CD14-positive monocyte (primary cell): Measurements from ENCODE around the gene SPINT3. TPM values are rescaled to one million over a fixed set of nuclear protein-coding genes. Genes with fewer than 3 reads are reported as not detected.

Source experiments
- DNase-seq, 3 donors: peaks; one replicate each; pipeline ENCODE4 v3.0.0-alpha.2; 2011 to 2022
- H2AFZ ChIP-seq: 2 replicates; pipeline ENCODE4 v1.6.0; 2012; ENCODE audit warnings: mild to moderate bottlenecking, low read depth, low read length, inconsistent platforms; ENCODE audit not compliant: insufficient read depth, poor library complexity, severe bottlenecking
- H3K27ac ChIP-seq, 2 donors: 1 replicate in 1 of 2; 2 replicates in 1 of 2; pipeline ENCODE4 v1.5.1; 2012 to 2013; ENCODE audit warnings: low read length in 2 of 2, control low read depth in 1 of 2, inconsistent platforms in 1 of 2, low read depth in 1 of 2, mild to moderate bottlenecking in 1 of 2
- H3K27me3 ChIP-seq, 2 donors: one replicate each; pipeline versions ENCODE4 v1.6.0 to v1.6.1; 2011 to 2013; ENCODE audit warnings: low read length in 2 of 2; ENCODE audit not compliant: control insufficient read depth in 2 of 2, insufficient read depth in 2 of 2
- H3K36me3 ChIP-seq, 2 donors: replicated peaks in 1 of 2; 1 replicate in 1 of 2; 2 replicates in 1 of 2; pipeline versions ENCODE4 v1.5.1 to v1.6.1; 2012 to 2013; ENCODE audit warnings: low read length in 2 of 2, control low read depth in 1 of 2, inconsistent platforms in 1 of 2, mild to moderate bottlenecking in 1 of 2; ENCODE audit not compliant: insufficient read depth in 2 of 2, control insufficient read depth in 1 of 2
- H3K4me1 ChIP-seq, 2 donors: 1 replicate in 1 of 2; 2 replicates in 1 of 2; pipeline versions ENCODE4 v1.5.1 to v1.6.1; 2012 to 2013; ENCODE audit warnings: low read length in 2 of 2, control low read depth in 1 of 2, inconsistent platforms in 1 of 2, mild to moderate bottlenecking in 1 of 2, moderate library complexity in 1 of 2; ENCODE audit not compliant: insufficient read depth in 2 of 2, control insufficient read depth in 1 of 2
- H3K4me2 ChIP-seq: replicated peaks from 2 replicates; pipeline ENCODE3; 2012; ENCODE audit warnings: low read length, moderate library complexity, mild to moderate bottlenecking; ENCODE audit not compliant: poor library complexity, severe bottlenecking; ENCODE audit errors: extremely low read depth
- H3K4me3 ChIP-seq, 3 experiments: fragments of 200-600 bp in 1 of 3; sonication (generic) in 1 of 3; replicated peaks in 1 of 3; 1 replicate in 2 of 3; 2 replicates in 1 of 3; pipeline ENCODE4 v1.5.1; 2011 to 2013; ENCODE audit warnings: low read length in 3 of 3, mild to moderate bottlenecking in 3 of 3, control low read depth in 2 of 3, low read depth in 2 of 3, inconsistent platforms in 1 of 3, moderate library complexity in 1 of 3
- H3K79me2 ChIP-seq: 2 replicates; pipeline ENCODE4 v1.6.0; 2012; ENCODE audit warnings: mild to moderate bottlenecking, control low read depth, inconsistent platforms, low read length, moderate library complexity; ENCODE audit not compliant: insufficient read depth
- H3K9ac ChIP-seq: 2 replicates; pipeline ENCODE4 v1.6.0; 2017; ENCODE audit warnings: low read length, mild to moderate bottlenecking; ENCODE audit not compliant: insufficient read depth, poor library complexity, severe bottlenecking
- H3K9me3 ChIP-seq, 2 donors: replicated peaks in 1 of 2; 1 replicate in 1 of 2; 2 replicates in 1 of 2; pipeline versions ENCODE4 v1.5.1 to v1.6.1; 2012 to 2013; ENCODE audit warnings: low read length in 2 of 2, control low read depth in 1 of 2; ENCODE audit not compliant: control insufficient read depth in 1 of 2, insufficient read depth in 1 of 2
- H4K20me1 ChIP-seq: 2 replicates; pipeline ENCODE4 v1.6.0; 2012; ENCODE audit warnings: mild to moderate bottlenecking, low read length, control low read depth, moderate library complexity; ENCODE audit not compliant: insufficient read depth
- H3K27ac Mint-ChIP-seq, 7 donors: one replicate each; pipeline ENCODE4 v1.8.0; 2020; ENCODE audit warnings: mild to moderate bottlenecking in 7 of 7, mixed read lengths in 7 of 7, moderate library complexity in 6 of 7, inconsistent platforms in 2 of 7
- H3K27me3 Mint-ChIP-seq, 3 donors: one replicate each; pipeline ENCODE4 v1.8.0; 2021 to 2022; ENCODE audit warnings: low read depth in 3 of 3, mild to moderate bottlenecking in 3 of 3, mixed read lengths in 3 of 3, moderate library complexity in 3 of 3, inconsistent platforms in 1 of 3
- H3K36me3 Mint-ChIP-seq, 2 donors: one replicate each; pipeline ENCODE4 v1.8.0; 2020; ENCODE audit warnings: mixed read lengths in 2 of 2, inconsistent platforms in 1 of 2, mild to moderate bottlenecking in 1 of 2
- H3K4me1 Mint-ChIP-seq: one replicate; pipeline ENCODE4 v1.8.0; 2020; ENCODE audit warnings: mild to moderate bottlenecking, mixed read lengths
- H3K4me3 Mint-ChIP-seq, 2 donors: one replicate each; pipeline ENCODE4 v1.8.0; 2020; ENCODE audit warnings: mild to moderate bottlenecking in 2 of 2, mixed read lengths in 2 of 2, moderate library complexity in 1 of 2
- H3K9me3 Mint-ChIP-seq, 7 donors: one replicate each; pipeline ENCODE4 v1.8.0; 2020 to 2022; ENCODE audit warnings: mixed read lengths in 7 of 7, mild to moderate bottlenecking in 6 of 7, moderate library complexity in 6 of 7, inconsistent platforms in 2 of 7
- WGBS: methylation state at CpG from one replicate; pipeline ENCODE4 v1.1.5; 2013; ENCODE audit warnings: missing lambda C conversion rate; ENCODE audit not compliant: insufficient coverage; 5-methylcytosine and 5-hydroxymethylcytosine counted together
- intact Hi-C, 2 donors: fragments of 100-400 bp; cut with micrococcal nuclease; formaldehyde crosslinking; loops; one replicate each; pipeline versions ENCODE4 v1.15.0 to v1.15.1; 2023
- polyA plus RNA-seq, 3 donors: library from polyadenylated mRNA; depleted of rRNA in 1 of 3; unstranded in 2 of 3; stranded (reverse) in 1 of 3; fragments of 300-500 nt in 2 of 3; fragments of >200 nt in 1 of 3; fragmentation: Illumina TruSeq in 2 of 3; gene quantifications; 1 replicate in 2 of 3; 2 replicates in 1 of 3; pipeline ENCODE4 v1.2.3, GENCODE V29; 2012 to 2021
- TF ChIP-seq, protein P1 (sequence below): fragments of 200-600 bp; IDR thresholded peaks from one replicate; pipeline ENCODE4 v1.8.0; 2022; ENCODE audit warnings: antibody characterized with exemption, mild to moderate bottlenecking

The SPINT3 gene
- polyA plus RNA-seq, 3 donors, result not detected

DNA sequence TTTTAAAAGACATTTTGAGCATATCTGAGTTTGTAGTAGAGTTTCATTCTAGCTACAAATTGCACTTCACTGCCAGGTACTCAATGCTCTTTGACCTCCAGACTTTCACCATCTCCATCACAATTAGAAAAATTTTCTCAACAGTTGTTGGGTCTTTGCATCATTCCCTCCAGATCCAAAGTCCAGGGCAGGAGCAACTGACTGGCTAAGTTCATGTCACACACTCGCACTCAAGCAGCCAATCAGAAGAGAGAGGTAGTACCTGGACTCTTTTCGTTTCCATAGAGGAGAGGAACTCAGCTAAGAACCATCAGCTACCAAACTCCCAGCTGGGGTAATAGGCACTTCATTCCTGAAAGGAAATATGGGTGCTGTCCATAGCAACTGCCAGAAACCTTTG, 9.0 kb downstream of the SPINT3 start:
- peaks cover 7 to 13% of the 10 kb centered on the region in 2 donors for H3K27me3 ChIP-seq
- peaks cover 8 to 30% (median 17%) of the 10 kb centered on the region in 3 donors for H3K27me3 Mint-ChIP-seq
- no peak for DNase-seq
- no peak overlapping the region for H2AFZ ChIP-seq
- no peak overlapping the region for H3K27ac Mint-ChIP-seq
- no peaks in the 10 kb centered on the region for H3K79me2 ChIP-seq
- H3K4me1 Mint-ChIP-seq, result no peaks in the 10 kb centered on the region
- H3K4me3 Mint-ChIP-seq, result no peak overlapping the region
- H3K36me3 ChIP-seq, result no peaks in the 10 kb centered on the region
- H3K4me3 ChIP-seq, result no peak overlapping the region
- no peak overlapping the region for H3K27ac ChIP-seq
- TF ChIP-seq, protein P1, sequence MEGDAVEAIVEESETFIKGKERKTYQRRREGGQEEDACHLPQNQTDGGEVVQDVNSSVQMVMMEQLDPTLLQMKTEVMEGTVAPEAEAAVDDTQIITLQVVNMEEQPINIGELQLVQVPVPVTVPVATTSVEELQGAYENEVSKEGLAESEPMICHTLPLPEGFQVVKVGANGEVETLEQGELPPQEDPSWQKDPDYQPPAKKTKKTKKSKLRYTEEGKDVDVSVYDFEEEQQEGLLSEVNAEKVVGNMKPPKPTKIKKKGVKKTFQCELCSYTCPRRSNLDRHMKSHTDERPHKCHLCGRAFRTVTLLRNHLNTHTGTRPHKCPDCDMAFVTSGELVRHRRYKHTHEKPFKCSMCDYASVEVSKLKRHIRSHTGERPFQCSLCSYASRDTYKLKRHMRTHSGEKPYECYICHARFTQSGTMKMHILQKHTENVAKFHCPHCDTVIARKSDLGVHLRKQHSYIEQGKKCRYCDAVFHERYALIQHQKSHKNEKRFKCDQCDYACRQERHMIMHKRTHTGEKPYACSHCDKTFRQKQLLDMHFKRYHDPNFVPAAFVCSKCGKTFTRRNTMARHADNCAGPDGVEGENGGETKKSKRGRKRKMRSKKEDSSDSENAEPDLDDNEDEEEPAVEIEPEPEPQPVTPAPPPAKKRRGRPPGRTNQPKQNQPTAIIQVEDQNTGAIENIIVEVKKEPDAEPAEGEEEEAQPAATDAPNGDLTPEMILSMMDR, result no peak
- intact Hi-C loops, result no loop called here
- no peaks in the 10 kb centered on the region for H3K36me3 Mint-ChIP-seq
- H3K4me1 ChIP-seq, result no peaks in the 10 kb centered on the region
- H3K9me3 Mint-ChIP-seq, result no peaks in the 10 kb centered on the region
- no CpG with 5 or more reads among the region's 2 CpGs for WGBS
- H3K9me3 ChIP-seq, result no peaks in the 10 kb centered on the region
- no peak overlapping the region for H3K4me2 ChIP-seq
- no peaks in the 10 kb centered on the region for H4K20me1 ChIP-seq
- H3K9ac ChIP-seq, result no peak overlapping the region

DNA sequence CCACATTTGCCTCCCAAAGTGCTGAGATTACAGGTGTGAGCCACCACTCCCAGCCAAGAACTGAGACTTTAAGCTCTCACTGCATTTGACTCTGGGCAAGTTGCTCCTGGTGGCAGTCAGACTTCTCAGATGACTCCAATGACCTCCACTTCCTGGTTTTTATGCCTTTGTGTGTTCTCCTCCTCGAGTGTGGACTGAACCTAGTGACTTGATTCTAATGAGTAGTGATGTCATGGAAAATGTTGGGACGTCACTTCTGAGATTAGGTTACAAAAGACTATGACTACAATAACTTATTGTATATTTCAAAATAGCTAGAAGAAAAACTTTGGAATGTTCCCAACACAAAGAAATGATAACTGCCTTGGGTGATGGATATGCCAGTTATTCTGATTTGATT, 12.0 kb downstream of the SPINT3 start:
- DNase-seq, result peak in 1 of 3 donors; percentile 44
- Histone ChIP-seq H3K4me2 (no peak overlapping the region), H3K27ac (no peak overlapping the region), H4K20me1 (no peaks in the 10 kb centered on the region), H3K9me3 (no peaks in the 10 kb centered on the region), H3K4me1 (no peaks in the 10 kb centered on the region), H3K9ac (no peak overlapping the region), H2AFZ (no peak overlapping the region), H3K36me3 (no peaks in the 10 kb centered on the region), H3K4me3 (no peak overlapping the region), H3K79me2 (no peaks in the 10 kb centered on the region), H3K27me3 (peaks cover 13 to 25% of the 10 kb centered on the region in 2 donors)
- Mint-ChIP-seq H3K9me3 (peaks cover 0 to 2% (median 0%) of the 10 kb centered on the region in 7 donors), H3K27me3 (peaks cover 21 to 54% (median 36%) of the 10 kb centered on the region in 3 donors), H3K4me1 (no peaks in the 10 kb centered on the region), H3K36me3 (no peaks in the 10 kb centered on the region), H3K27ac (no peak overlapping the region), H3K4me3 (no peak overlapping the region)
- no CpG with 5 or more reads among the region's 2 CpGs for WGBS
- intact Hi-C loops, result no loop called here
- TF ChIP-seq, protein P1, result no peak
